ENCODE measurements around the gene KLF17.
"Not testable (repeated sequence)": the region's sequence is repeated elsewhere in the genome, so short reads cannot be mapped to it uniquely, and the experiment has no call there.

Gene KLF17

DNA sequence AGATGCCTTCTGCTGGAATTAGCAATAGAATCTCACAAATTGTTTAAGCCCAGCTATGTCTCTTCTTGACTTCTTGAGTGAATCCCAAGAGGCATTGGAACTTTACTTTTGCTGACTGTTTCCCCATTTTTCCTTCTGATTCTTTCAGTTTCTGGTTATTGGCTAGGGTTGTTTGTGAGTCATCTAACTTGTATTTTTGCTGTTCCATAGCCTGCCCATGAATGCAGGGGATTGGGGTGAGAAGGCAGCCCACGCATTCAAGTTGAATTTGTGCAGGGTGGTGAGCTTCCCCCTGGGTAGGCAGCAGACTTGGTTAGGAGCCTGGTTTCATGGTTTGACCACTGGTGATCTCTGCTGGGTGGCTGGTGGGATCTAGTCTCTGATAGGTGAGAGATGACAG is 10.4 kb upstream of the KLF17 start:
- no peak overlapping the region for H3K4me3 ChIP-seq (ENCODE audit: low read length)
- no peak for TF ChIP-seq CTCF (conservative IDR thresholded peaks at IDR 0.05; ENCODE audit: low read depth, low read length)
- DNase-seq (ENCODE audit: low read depth): no peak

- DNase-seq (ENCODE audit: low read depth): no peak
- H3K4me3 ChIP-seq (ENCODE audit: low read length): no peak overlapping the region
- no peak for TF ChIP-seq CTCF (conservative IDR thresholded peaks at IDR 0.05; ENCODE audit: low read depth, low read length)
Observed at GRCh38 chr1:44108971-44109370, 9.7 kb upstream of the KLF17 start.

GRCh38 chr1:44110916-44111315 is 7.7 kb upstream of the KLF17 start:
- H3K4me3 ChIP-seq (ENCODE audit: low read length): no peak overlapping the region
- no peak for DNase-seq (ENCODE audit: low read depth)
- no peak for TF ChIP-seq CTCF (conservative IDR thresholded peaks at IDR 0.05; ENCODE audit: low read depth, low read length)

DNA sequence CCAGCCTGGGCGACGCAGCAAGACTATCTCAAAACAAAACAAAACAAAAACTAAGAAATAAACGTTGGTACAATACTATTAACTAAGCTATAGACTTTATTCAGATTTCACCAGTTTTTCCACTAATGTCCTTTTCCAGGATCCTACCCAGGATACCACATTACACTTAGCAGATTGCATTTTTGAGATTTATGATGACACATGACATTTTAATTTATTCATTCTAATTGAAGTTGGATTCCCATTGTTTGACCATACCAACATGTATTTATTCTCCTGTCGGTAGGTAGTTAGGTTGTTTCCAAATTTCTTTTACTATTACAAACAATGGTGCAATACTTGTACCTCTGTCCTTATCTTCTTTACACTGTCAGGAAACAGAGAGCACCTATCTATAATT is 6.8 kb upstream of the KLF17 start:
- DNase-seq (ENCODE audit: low read depth): no peak
- TF ChIP-seq CTCF (conservative IDR thresholded peaks at IDR 0.05; ENCODE audit: low read depth, low read length): no peak

GRCh38 chr1:44112486-44112885 is 6.1 kb upstream of the KLF17 start:
- no peak for TF ChIP-seq CTCF (conservative IDR thresholded peaks at IDR 0.05; ENCODE audit: low read depth, low read length)
- H3K4me3 ChIP-seq (ENCODE audit: low read length): no peak overlapping the region
- DNase-seq (ENCODE audit: low read depth): no peak

More for the DNA sequence above, 6.8 kb upstream of the KLF17 start:
- no peak overlapping the region for H3K4me3 ChIP-seq (ENCODE audit: low read length)

- no peak overlapping the region for H3K4me3 ChIP-seq (ENCODE audit: low read length)
- no peak for DNase-seq (ENCODE audit: low read depth)
- no peak for TF ChIP-seq CTCF (conservative IDR thresholded peaks at IDR 0.05; ENCODE audit: low read depth, low read length)
Observed at GRCh38 chr1:44113095-44113609, 5.5 kb upstream of the KLF17 start.

DNA sequence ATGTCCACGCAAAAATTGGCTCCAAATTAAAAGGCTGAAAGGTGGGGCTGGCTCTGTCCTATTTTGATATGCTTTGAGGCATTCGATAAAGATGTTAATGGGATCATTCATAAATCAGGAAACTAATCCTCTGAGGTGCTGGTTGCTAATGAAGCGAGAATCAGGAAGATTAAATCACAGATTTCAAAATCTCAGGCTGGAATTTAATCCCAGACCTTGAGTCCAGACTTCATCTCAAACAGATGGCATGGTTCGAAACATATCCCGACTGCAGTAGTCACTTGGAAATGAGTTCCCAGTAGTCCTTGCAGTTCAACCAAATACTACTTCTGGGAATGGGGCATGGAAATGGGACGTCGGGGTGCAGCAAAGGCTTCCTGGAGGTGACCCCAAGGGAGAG is 4.5 kb upstream of the KLF17 start:
- TF ChIP-seq CTCF (conservative IDR thresholded peaks at IDR 0.05; ENCODE audit: low read depth, low read length): no peak
- no peak overlapping the region for H3K4me3 ChIP-seq (ENCODE audit: low read length)
- no peak for DNase-seq (ENCODE audit: low read depth)

GRCh38 chr1:44117272-44117671 is 1.3 kb upstream of the KLF17 start:
- H3K4me3 ChIP-seq (ENCODE audit: low read length); DNase-seq (ENCODE audit: low read depth): not testable (repeated sequence)

Measured in retinal pigment epithelial cell (primary cell).